Right renal pelvis (tissue), 4 donors: ENCODE results near the gene NCOR2. TPM values are rescaled to one million over a fixed set of nuclear protein-coding genes. Genes with fewer than 3 reads are reported as not detected.

Source experiments
- DNase-seq, 4 donors: peaks; one replicate each; pipeline ENCODE4 v3.0.0-alpha.2; 2013; ENCODE audit warnings: low read depth in 4 of 4, low spot score in 3 of 4, missing footprints in 1 of 4
- polyA plus RNA-seq, 4 donors: library from polyadenylated mRNA; unstranded; fragments of 120-200 nt; gene quantifications; one replicate each; pipeline ENCODE4 v1.2.1, GENCODE V29; 2013; ENCODE audit not compliant: insufficient read length in 4 of 4

The NCOR2 gene
- polyA plus RNA-seq, result 10 to 100 TPM; 67.8 to 97.3 (median 73.0) TPM

DNA sequence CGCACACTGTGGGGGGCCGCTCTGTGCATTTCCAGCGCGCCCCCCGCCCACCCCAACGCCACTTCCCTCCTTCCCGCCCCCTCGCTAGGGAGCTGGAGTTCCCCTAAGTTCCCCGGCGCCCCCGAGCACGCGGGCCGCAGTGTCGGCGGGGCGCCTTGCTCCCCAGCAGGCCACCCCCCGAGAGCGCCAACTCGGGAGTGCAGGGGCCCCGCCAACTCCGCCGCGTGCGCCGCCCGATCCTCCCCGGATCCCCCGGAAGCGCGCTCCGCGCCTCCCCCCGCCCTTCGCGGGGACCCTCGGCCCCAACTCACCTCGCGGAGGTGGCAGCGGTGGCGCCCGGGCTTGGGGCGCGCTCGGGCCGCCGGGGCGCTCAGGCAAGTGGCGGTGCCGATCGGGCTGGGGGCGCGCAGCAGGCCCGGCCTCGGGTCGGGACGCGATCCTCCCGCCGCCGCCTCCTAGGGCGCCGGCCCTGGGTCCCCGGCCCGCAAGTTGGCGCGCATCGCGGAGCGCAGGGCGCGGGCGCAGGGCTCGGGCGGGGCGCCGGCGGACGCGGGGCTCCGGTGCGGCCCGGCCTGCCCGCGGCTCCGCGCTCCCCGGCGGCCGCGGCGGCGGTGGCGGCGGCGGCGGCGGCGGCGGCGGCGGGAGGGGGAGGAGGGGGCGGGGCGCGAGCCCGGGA lies at the start of gene NCOR2:
Gene NCOR2, minus strand, starts transcription at position 616 of the 676 bp plus-strand sequence. CDS start 72,361 bp downstream, outside the sequence.
- no peak for DNase-seq

- DNase-seq, result no peak
These were observed 49.2 kb upstream of the NCOR2 start for GRCh38 chr12:124616394-124617221.

DNA sequence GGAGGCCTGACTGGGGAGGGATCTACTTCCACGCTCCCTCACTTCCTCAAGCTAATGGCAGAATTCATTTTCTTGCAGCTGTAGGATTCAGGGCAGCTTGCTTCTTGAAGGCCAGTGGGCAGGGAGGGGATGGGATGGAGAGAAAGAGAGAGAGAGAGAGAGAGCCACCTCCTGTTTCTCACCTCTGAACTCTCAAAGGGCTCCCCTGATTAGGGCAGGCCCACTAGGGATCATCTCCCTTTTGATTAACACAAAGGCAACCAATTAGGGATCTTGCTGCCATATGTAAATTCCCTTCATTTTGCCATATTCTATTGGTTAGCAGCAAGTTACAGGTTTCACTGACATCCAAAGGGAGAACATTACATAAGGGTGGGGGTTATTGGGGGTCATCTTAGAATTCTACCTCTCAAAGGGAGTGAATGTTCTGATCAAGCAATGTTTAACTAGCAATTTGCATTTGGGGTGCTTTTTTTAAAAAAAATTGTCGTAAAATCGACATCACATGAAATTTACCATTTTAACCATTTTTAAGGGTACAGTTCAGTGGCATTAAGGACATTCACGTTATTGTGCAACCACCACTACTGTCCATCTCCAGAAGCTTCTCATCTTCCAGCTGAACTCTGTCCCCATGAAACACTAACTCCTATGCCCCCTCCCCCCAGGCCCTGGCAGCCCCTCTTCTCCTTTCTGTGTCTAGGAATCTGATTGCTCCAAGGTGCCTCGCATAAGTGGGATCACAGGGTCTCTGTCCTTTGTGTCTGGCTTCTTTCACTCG lies 47.3 kb upstream of the NCOR2 start:
- DNase-seq, result no peak

- no peak for DNase-seq
These were observed 45.8 kb upstream of the NCOR2 start for GRCh38 chr12:124613151-124613585.

DNA sequence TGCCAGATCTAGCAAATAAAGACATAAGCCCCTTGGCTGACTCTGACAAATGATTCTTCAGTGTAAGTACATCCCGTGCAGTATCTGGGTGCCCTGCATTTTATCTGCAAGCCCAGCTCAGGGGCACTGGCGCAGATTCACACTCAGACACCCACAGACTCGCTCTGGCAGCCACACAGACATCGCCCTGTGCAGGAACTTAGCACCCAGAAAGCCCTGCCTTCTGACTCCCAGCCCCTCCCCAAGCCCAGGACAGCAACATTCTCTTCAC lies 44.9 kb upstream of the NCOR2 start:
- DNase-seq, result no peak

DNA sequence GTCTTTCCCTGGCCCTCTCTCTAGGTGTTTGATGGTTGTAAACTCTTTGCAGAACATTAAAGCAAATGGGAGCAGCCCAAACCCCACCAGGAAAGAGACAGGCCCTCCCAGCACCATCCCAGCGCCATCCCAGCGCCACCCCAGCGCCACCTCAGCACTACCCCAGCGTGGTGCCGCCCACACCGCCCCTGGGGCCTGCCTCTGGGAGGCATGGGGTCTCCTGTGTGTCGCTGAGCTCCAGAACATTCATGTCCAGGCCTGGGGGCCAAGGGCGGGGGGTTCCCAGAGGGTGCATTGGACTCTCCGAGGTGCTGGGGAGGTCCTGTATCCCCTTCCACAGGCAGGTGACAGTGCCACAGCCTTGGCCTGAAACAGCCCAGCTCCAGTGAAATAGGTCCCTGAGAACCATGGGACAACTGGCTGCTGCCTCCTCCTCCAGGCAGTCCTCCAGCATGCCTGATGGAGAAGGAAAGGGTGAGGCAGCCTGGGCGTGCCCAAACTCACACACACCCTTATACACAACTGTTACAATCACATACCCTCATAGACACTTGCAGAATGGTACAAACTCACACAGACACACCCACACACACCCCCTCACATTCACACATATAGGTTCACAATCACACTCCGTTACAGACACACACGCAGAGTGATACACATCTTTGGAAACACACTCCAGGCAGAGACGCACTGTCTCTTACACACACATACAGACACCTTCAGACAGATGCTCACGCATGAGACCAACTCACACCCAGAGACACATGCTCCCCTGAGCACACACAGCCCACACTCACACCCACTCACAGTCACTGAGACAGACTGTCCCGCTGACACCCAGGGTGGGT lies 44.4 kb upstream of the NCOR2 start:
- no peak for DNase-seq

DNA sequence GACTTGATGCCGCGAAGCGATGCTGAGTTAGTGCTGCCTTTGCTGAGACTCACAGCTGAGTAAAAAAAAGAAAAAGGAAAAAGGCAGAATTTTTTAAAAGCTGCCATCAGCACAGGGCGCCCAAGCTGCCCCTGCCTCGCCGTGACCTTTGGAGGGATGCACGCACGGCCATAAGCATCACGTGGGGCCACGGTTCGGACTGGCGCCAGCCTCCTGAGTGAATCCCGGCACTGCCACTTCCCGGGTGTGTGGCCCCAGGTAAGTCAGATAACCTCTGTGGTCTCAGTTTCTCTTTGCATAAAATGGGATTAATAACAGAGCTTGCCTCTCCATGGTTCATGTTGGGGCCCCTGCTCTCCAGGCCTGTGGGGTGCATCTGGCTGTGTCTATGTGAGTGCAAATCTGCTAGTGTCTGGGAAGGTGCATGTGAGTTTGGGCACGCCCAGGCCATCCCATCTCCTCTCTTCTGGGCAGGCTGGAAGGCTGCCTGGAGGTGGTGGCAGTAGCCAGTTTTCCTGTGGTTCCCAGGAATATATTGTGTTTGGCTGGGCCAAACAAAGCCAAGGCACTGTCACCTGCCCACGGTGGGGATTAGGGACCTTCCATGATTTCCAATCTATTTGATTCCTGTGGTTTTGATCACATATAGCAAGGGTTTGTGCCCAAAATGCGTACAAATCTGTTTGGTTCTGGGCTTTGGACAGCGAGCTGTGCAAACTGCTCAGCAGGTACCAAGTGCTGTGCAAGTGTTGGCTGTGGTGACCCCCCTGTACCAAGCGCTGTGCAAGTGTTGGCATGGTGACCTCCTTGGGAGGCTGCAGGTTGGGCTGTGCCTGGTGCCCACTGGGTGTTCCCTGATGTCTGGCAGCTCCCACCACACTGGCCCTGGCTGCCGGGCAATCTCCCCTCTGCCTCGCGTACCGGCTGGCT lies 43.5 kb upstream of the NCOR2 start:
- no peak for DNase-seq

DNA sequence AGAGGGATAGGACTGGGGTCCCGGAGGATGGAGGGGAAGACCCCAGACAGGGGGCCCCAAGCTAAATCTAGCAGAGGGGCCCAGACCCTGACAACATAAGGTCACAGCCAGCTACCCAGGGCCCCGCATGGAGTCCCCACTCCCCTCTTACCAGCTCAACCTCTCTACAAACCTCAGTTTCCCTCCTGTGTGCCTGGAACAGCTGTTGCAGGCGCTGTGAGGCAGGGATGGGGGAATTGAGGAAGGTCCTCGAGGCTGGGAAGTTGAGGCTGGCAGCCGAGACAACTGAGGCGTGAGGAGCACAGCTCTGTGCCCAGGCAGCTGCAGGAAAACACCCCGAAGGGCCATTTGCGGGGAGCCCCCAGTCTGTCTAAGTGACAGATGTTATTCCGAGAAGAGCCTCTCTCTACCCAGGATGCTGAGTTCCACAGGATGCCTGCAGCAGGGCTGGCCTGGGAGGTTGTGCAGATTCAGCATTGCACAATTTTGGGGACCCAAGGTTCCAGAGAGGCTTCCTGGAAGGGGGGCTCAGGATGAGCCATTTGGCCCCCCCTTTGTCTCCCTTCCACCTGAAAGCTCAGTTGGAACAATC lies 42.7 kb upstream of the NCOR2 start:
- no peak for DNase-seq

GRCh38 chr12:124609041-124609989 lies 41.9 kb upstream of the NCOR2 start:
- DNase-seq, result peak; percentile 60 to 72 (median 66)

- DNase-seq, result no peak
These were observed 41.0 kb upstream of the NCOR2 start for GRCh38 chr12:124608450-124608870.

GRCh38 chr12:124607681-124608425 lies 40.4 kb upstream of the NCOR2 start:
- no peak for DNase-seq

- no peak for DNase-seq
These were observed 38.7 kb upstream of the NCOR2 start for GRCh38 chr12:124605883-124606774.

- no peak for DNase-seq
These were observed 37.9 kb upstream of the NCOR2 start for GRCh38 chr12:124605150-124605882.

- no peak for DNase-seq
These were observed 36.9 kb upstream of the NCOR2 start for GRCh38 chr12:124604264-124604680.

DNA sequence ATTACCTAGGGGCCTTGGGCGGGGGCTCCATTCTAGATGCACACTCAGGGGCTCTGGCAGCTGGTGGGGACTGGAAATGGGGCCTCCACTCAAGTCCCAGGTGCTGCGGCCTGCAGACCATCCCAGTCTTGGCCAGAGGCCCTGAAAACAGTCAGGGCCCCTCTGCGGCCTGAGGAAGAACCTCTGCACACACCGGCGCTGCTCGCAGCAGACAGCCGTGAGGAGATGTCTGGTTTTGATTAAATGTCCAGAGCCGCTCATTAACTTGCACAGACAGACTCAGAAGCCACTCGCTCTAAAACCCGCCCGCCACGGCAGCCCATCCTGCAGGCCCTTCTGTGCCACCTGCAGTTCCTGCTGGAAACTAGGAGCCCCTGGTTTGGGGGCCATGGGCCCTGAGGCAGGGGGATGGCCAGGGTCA lies 36.4 kb upstream of the NCOR2 start:
- DNase-seq, result no peak
